Keratinocyte (primary cell): ENCODE measurements around the gene LRP1B. TPM values are rescaled to one million over a fixed set of nuclear protein-coding genes. Genes with fewer than 3 reads are reported as not detected.

Source experiments
- DNase-seq: peaks from one replicate; pipeline ENCODE4 v3.0.0-alpha.2; 2011; ENCODE audit warnings: low read depth, missing footprints, low spot score
- FAIRE-seq: peaks from 2 replicates; lab custom pipeline; 2011; peaks lifted over from hg19 to GRCh38; lab: Jason Lieb, UNC
- H2AFZ ChIP-seq: 2 replicates; pipeline ENCODE4 v1.6.0; 2012; ENCODE audit warnings: low read length, control low read depth, inconsistent platforms; ENCODE audit not compliant: control insufficient read depth
- H3K27ac ChIP-seq: 2 replicates; pipeline ENCODE4 v1.5.1; 2011; ENCODE audit warnings: low read length; ENCODE audit not compliant: control insufficient read depth, insufficient read depth
- H3K27me3 ChIP-seq: 3 replicates; pipeline ENCODE4 v1.6.0; 2011; ENCODE audit warnings: low read length; ENCODE audit not compliant: control insufficient read depth, insufficient read depth; ENCODE audit errors: extremely low read depth
- H3K36me3 ChIP-seq, 2 experiments: 2 replicates in 1 of 2; 3 replicates in 1 of 2; pipeline ENCODE4 v1.5.1; 2011; ENCODE audit warnings: low read length in 2 of 2, mild to moderate bottlenecking in 1 of 2; ENCODE audit not compliant: control insufficient read depth in 2 of 2, insufficient read depth in 2 of 2; ENCODE audit errors: extremely low read depth in 1 of 2
- H3K4me1 ChIP-seq: 3 replicates; pipeline ENCODE4 v1.5.1; 2011; ENCODE audit warnings: low read length; ENCODE audit not compliant: control insufficient read depth, insufficient read depth; ENCODE audit errors: extremely low read depth
- H3K4me2 ChIP-seq: 3 replicates; pipeline ENCODE4 v1.6.0; 2011; ENCODE audit warnings: low read depth, low read length; ENCODE audit not compliant: control insufficient read depth, insufficient read depth; ENCODE audit errors: extremely low read depth
- H3K4me3 ChIP-seq, 3 experiments: fragments of 200-600 bp in 1 of 3; sonication (generic) in 1 of 3; 2 replicates in 2 of 3; 3 replicates in 1 of 3; pipeline ENCODE4 v1.5.1; 2011 to 2016; ENCODE audit warnings: low read length in 3 of 3, mild to moderate bottlenecking in 3 of 3, control low read depth in 2 of 3, inconsistent platforms in 1 of 3, low read depth in 1 of 3, mixed read lengths in 1 of 3, mixed run types in 1 of 3, moderate library complexity in 1 of 3; ENCODE audit not compliant: control insufficient read depth in 2 of 3, insufficient read depth in 2 of 3; ENCODE audit errors: extremely low read depth in 1 of 3
- H3K79me2 ChIP-seq: 2 replicates; pipeline ENCODE4 v1.6.0; 2012; ENCODE audit warnings: low read length; ENCODE audit not compliant: control insufficient read depth, insufficient read depth
- H3K9ac ChIP-seq: 3 replicates; pipeline ENCODE4 v1.6.0; 2011; ENCODE audit warnings: low read length; ENCODE audit not compliant: control insufficient read depth, insufficient read depth; ENCODE audit errors: extremely low read depth
- H3K9me1 ChIP-seq: 3 replicates; pipeline ENCODE4 v1.6.0; 2011; ENCODE audit warnings: low read length; ENCODE audit not compliant: control insufficient read depth, insufficient read depth; ENCODE audit errors: extremely low read depth
- H3K9me3 ChIP-seq: 2 replicates; pipeline ENCODE4 v1.5.1; 2012; ENCODE audit warnings: low read depth, low read length; ENCODE audit not compliant: control insufficient read depth
- H4K20me1 ChIP-seq: 3 replicates; pipeline ENCODE4 v1.6.0; 2011; ENCODE audit warnings: low read length; ENCODE audit not compliant: control insufficient read depth, insufficient read depth; ENCODE audit errors: extremely low read depth
- EZH2 ChIP-seq: IDR thresholded peaks from one replicate; pipeline ENCODE4 v1.6.1; 2012; ENCODE audit warnings: inconsistent platforms, mild to moderate bottlenecking, low read length, moderate library complexity
- dilution Hi-C: fragments of 300-500 bp; cut with MboI; formaldehyde crosslinking; loops from one replicate; pipeline ENCODE4 v1.7.0; 2020; ENCODE audit warnings: low sequenced_read_pairs; ENCODE audit not compliant: extremely low pct_ligation_motif_present
- polyA plus RNA-seq, 5 experiments: library from polyadenylated mRNA; depleted of rRNA in 3 of 5; stranded (reverse) in 3 of 5; stranded (forward) in 1 of 5; unstranded in 1 of 5; fragments of >200 nt; gene quantifications; 1 replicate in 1 of 5; 2 replicates in 3 of 5; 3 replicates in 1 of 5; pipeline versions ENCODE4 v1.2.1 to v1.2.3, GENCODE V29; 2011 to 2012; ENCODE audit warnings: missing spikeins in 2 of 5, low read depth in 1 of 5, low replicate concordance in 1 of 5
- TF ChIP-seq, protein P1 (sequence below), 3 experiments: IDR thresholded peaks in 1 of 3; conservative IDR thresholded peaks in 1 of 3; optimal IDR thresholded peaks in 1 of 3; 2 replicates in 2 of 3; 3 replicates in 1 of 3; pipeline versions ENCODE3 to v1.5.1; 2011; ENCODE audit warnings: low read length in 3 of 3, mild to moderate bottlenecking in 3 of 3, moderate library complexity in 2 of 3, control low read depth in 1 of 3, inconsistent platforms in 1 of 3; ENCODE audit not compliant: insufficient read depth in 2 of 3; ENCODE audit errors: extremely low read depth in 1 of 3

Gene LRP1B
- polyA plus RNA-seq, 1 donor (not counting 4 experiments of a cell fraction or from before 2014, with no cell fraction given) = not detected

DNA sequence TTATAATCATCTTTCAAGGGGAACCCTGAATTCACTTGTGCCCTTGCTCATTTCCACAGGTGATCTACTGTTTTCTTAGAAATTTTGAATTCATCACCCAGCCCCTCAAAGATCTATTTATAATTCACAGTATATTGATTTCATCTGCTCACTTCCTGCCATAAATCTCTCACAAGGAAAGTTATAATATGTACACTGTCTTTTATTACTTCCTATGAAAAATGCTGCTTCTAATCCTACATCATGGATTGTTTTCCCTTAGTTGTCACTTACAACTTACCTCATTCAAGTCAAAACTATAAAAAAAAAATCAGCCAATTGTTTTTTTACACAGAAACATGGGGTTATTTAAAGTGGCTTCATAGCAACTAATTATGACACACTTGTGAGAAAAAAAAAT is 1443.0 kb downstream of the LRP1B start:
- Histone ChIP-seq H3K4me3 (no peak overlapping the region), H3K79me2 (no peaks in the 10 kb centered on the region), H3K9me1 (no peaks in the 10 kb centered on the region), H4K20me1 (no peaks in the 10 kb centered on the region), H3K9ac (no peak overlapping the region), H3K27me3 (no peaks in the 10 kb centered on the region), H3K36me3 (no peaks in the 10 kb centered on the region), H3K4me2 (no peak overlapping the region), H3K9me3 (no peaks in the 10 kb centered on the region), H2AFZ (no peak overlapping the region), H3K4me1 (no peaks in the 10 kb centered on the region), H3K27ac (no peak overlapping the region)
- TF ChIP-seq, protein P1, sequence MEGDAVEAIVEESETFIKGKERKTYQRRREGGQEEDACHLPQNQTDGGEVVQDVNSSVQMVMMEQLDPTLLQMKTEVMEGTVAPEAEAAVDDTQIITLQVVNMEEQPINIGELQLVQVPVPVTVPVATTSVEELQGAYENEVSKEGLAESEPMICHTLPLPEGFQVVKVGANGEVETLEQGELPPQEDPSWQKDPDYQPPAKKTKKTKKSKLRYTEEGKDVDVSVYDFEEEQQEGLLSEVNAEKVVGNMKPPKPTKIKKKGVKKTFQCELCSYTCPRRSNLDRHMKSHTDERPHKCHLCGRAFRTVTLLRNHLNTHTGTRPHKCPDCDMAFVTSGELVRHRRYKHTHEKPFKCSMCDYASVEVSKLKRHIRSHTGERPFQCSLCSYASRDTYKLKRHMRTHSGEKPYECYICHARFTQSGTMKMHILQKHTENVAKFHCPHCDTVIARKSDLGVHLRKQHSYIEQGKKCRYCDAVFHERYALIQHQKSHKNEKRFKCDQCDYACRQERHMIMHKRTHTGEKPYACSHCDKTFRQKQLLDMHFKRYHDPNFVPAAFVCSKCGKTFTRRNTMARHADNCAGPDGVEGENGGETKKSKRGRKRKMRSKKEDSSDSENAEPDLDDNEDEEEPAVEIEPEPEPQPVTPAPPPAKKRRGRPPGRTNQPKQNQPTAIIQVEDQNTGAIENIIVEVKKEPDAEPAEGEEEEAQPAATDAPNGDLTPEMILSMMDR (optimal IDR thresholded peaks at IDR 0.05 in 1 of 3, IDR thresholded peaks at IDR 0.05 in 1 of 3, conservative IDR thresholded peaks at IDR 0.05 in 1 of 3; ENCODE audit: extremely low read depth in 1 of 3, insufficient read depth in 2 of 3, low read length in 3 of 3) = no peak
- no peak for TF ChIP-seq EZH2
- FAIRE-seq (no peak), DNase-seq (no peak)
- dilution Hi-C loops = no loop called here

DNA sequence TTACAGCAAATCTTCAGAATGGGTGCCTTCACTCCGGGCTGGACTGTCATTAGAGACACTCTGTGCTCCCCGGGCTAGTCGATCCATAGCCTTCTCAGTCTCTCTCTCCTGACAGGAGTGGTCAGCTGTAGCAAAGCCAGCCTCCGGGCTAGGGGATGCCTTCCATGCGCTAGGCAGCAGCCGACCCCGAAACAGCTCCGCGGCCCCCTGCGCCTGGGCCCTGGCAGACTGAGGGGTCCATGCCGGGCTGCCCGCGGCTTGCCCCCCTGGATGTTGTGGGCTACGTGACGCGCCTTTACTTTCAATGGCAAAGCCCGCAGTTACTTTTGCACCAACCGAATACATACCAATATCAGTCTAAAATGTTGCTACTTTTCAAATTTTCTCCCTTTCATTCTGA is 1447.2 kb downstream of the LRP1B start:
- Histone ChIP-seq H3K79me2 (no peaks in the 10 kb centered on the region), H3K4me3 (no peak overlapping the region), H3K9me1 (no peaks in the 10 kb centered on the region), H3K4me1 (no peaks in the 10 kb centered on the region), H3K27ac (no peak overlapping the region), H3K36me3 (no peaks in the 10 kb centered on the region), H4K20me1 (no peaks in the 10 kb centered on the region), H3K9ac (no peak overlapping the region), H2AFZ (no peak overlapping the region), H3K27me3 (no peaks in the 10 kb centered on the region), H3K4me2 (no peak overlapping the region), H3K9me3 (no peaks in the 10 kb centered on the region)
- dilution Hi-C loops = no loop called here
- no peak for DNase-seq
- TF ChIP-seq, protein P1 (optimal IDR thresholded peaks at IDR 0.05 in 1 of 3, IDR thresholded peaks at IDR 0.05 in 1 of 3, conservative IDR thresholded peaks at IDR 0.05 in 1 of 3; ENCODE audit: extremely low read depth in 1 of 3, insufficient read depth in 2 of 3, low read length in 3 of 3) = no peak
- TF ChIP-seq EZH2 = no peak
- FAIRE-seq = no peak
